GM12801 (cell line): Measurements from ENCODE around the gene ZNF597.

Experiments used
- TF ChIP-seq, protein P1 (sequence below): IDR thresholded peaks from one replicate; pipeline ENCODE4 v1.5.1; 2011; ENCODE audit warnings: control low read depth; ENCODE audit not compliant: insufficient read length; ENCODE audit errors: extremely low read depth

The ZNF597 gene

DNA sequence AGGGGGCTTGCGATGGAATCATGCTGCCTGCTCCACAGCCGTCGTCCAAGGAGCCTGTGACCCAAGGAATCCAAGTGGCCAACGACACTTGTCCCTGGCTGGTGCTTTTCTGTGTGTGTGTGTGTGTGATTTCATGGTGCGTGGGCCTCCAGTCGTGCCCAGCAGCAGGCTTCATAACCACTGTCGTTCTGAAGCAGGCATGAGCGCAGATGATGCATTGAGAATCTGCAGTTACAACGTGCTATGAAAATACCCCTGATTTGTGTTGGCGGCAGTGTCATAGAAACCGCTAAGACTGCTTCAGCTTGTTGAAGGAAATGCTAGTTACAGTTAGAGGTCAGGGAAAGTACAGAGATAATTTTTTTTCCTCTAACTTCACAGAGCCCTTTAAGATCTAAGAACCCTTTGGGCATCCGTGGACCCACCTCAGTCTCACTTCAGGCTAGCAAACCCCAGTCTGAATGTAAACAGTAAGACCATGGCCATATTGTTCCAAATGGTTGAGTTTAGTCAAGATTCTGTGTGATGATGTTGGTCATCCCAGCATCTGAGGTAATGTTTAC lies 36.4 kb upstream of the ZNF597 start:
- TF ChIP-seq, protein P1, sequence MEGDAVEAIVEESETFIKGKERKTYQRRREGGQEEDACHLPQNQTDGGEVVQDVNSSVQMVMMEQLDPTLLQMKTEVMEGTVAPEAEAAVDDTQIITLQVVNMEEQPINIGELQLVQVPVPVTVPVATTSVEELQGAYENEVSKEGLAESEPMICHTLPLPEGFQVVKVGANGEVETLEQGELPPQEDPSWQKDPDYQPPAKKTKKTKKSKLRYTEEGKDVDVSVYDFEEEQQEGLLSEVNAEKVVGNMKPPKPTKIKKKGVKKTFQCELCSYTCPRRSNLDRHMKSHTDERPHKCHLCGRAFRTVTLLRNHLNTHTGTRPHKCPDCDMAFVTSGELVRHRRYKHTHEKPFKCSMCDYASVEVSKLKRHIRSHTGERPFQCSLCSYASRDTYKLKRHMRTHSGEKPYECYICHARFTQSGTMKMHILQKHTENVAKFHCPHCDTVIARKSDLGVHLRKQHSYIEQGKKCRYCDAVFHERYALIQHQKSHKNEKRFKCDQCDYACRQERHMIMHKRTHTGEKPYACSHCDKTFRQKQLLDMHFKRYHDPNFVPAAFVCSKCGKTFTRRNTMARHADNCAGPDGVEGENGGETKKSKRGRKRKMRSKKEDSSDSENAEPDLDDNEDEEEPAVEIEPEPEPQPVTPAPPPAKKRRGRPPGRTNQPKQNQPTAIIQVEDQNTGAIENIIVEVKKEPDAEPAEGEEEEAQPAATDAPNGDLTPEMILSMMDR, result no peak

DNA sequence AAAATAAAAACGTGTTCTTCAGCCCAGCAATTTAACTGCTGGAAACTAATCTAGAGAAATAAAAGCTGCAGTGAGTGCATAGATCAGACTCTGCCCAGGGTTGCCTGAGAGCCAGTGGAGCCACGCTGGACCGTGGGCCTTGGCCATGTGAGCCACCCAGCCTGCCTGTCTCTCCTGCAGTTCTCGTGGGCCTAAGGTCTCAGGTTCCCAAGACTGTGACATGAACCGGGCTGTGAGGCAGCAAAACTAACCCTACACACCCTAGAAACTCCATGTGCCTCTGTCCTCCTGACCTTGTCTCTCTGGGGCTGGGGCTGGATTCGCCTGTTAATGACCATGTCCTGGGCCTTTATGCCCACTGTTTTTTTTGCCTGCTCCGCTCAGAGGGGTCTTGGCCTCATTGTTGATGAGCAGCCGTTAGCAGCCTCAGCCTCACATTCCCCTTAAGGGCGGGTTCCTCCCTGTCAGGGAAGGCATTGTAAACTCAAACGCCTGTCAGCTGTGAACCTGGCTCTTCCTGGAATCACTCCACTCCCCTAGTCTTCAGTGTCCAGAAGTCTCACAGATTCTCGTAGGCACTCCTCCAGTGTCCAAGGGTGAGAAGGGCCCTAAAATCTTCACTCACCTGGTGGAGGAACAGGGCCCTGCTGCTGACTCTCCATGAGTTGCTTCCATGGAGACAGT lies 35.1 kb upstream of the ZNF597 start:
- TF ChIP-seq, protein P1, result no peak

DNA sequence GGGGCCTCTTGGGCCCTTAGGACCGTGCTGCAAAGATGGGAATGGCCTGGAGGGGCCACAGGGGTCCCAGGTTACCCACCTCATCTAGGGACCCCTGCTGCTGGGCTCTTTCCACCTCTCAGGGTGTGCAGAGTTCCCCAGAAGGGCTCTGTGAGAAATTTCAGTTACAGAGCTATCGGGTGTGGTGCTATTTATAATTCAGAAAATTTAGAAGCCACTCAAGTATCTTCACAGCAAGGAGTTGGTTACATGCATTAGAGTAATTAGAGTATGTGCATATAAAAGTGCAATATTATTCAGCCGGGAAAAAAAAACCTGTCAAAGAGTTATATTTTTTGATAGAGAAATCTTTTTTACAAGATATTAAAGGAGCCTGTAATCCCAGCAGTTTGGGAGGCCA lies 33.1 kb upstream of the ZNF597 start:
- TF ChIP-seq, protein P1, result no peak

DNA sequence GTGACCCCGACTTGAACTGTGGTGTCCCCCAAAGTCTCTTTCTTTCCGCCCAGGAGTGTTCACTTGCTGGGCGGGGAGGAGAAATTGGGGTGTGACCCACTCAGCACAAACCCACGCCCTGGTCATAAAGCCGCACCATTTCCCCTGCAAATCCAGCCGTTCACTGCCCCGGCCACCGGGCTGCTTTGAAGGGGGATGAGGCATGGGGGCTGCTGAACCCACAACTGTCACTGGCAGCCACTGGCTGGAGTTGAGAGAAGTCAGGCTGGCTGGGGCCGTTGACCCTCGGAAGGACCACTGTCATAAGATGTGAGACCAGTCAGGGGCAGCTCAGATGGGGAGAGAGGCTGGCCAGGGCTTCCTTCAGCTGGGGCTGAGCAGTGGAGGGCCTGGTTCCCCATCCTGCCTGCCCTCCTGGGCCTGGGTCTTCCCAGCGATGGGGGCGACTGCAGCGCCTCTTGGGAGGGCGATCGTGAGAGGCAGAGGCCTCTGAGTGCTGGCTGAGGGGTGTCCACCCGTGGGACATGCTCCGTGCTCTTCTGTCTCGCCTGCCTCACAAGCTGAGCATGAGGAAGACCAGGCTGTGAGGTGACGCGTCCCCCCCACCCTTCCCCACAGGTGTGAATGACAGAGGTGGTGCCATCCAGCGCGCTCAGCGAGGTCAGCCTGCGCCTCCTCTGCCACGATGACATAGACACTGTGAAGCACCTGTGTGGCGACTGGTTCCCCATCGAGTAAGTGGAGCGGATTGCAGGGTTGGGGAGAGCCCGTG lies 32.5 kb upstream of the ZNF597 start:
- TF ChIP-seq, protein P1, result no peak

DNA sequence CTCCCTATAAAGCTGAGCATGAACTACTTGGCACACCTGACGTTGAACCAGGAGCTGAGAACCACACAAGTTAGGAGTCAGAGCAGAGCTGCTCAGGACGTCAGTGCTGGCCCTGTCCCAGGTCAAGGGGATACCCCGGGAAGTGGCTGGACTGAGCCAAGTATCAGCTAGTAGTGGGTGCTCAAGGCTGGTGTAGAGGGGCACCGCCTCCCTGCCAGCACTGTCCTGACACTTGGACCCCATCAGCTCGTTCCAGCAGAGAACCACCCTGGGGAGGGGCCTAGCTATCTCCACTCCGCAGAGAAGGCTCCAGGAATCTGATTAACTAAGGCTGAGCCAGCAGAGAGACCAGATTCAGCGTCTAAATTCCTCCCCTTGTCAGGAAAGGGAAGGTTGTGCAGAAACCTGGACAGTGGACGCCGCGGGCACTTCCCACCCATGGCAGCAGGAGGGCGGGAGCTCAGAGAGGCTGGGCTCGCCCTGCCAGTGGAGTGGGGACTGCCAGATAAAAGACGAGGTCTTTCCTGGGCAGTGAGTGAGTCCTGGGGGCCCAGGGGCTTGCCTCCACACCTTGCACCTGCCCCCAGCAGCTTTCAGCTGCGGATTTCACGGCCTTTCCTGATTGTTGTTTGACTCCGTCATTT lies 31.0 kb upstream of the ZNF597 start:
- TF ChIP-seq, protein P1, result no peak

DNA sequence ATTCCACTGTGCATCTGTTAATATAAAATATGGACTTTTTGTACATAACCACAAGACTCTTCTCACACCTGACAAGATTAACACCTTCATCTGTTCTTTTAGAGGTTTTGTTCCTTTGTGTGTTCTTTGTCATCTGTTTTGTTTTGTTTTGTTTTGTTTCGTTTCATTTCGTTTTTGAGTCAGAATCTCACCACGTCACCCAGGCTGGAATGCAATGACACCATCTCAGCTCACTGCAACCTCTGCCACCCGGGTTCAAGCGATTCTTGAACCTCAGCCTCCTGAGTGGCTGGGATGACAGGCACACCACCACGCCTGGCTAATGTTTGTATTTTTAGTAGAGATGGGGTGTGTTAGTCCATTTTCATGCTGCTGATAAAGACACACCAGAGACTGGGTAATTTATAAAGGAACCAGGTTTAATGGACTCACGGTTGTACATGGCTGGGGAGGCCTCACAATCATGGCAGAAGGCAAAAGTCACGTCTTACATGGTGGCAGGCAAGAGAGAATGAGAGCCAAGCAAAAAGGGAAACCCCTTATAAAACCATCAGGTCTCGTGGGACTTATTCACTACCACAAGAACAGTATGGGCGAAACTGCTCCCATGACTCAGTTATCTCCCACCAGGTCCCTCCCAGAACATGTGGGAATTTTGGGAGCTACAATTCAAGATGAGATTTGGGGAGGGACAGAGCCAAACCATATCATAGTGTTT lies 29.7 kb upstream of the ZNF597 start:
- TF ChIP-seq, protein P1, result no peak
